WTC11 (cell line): ENCODE data around the gene BICC1.

ENCODE experiments used
- ATF1 ChIP-seq: sonication (generic); formaldehyde crosslinking; IDR thresholded peaks from 2 replicates; pipeline ENCODE4 v1.8.1; 2023; ENCODE audit warnings: mild to moderate bottlenecking, moderate library complexity, missing genetic modification reagents
- EMX1 ChIP-seq: fragments of 250-450 bp; sonication (Bioruptor Pico); IDR thresholded peaks from 2 replicates; pipeline ENCODE4 v1.8.0; 2021; ENCODE audit warnings: mild to moderate bottlenecking
- SMAD4 ChIP-seq: sonication (generic); formaldehyde crosslinking; IDR thresholded peaks from 2 replicates; pipeline ENCODE4 v1.8.0; 2022; ENCODE audit warnings: mild to moderate bottlenecking, missing genetic modification reagents
- ZNF416 ChIP-seq: fragments of 250-450 bp; sonication (Bioruptor Pico); IDR thresholded peaks from 2 replicates; pipeline ENCODE4 v1.9.0; 2021; ENCODE audit warnings: mild to moderate bottlenecking, inconsistent platforms
- TF ChIP-seq, protein P1 (sequence below): sonication (generic); formaldehyde crosslinking; IDR thresholded peaks from 2 replicates; pipeline ENCODE4 v1.8.1; 2022; ENCODE audit warnings: mild to moderate bottlenecking, missing genetic modification reagents, moderate library complexity, borderline replicate concordance
- TF ChIP-seq, protein P2 (sequence below): fragments of 200-600 bp; IDR thresholded peaks from 2 replicates; pipeline ENCODE4 v1.8.0; 2022; ENCODE audit warnings: antibody characterized with exemption
- TF ChIP-seq, protein P3 (sequence below): sonication (generic); formaldehyde crosslinking; IDR thresholded peaks from 2 replicates; pipeline ENCODE4 v1.8.1; 2023; ENCODE audit warnings: mild to moderate bottlenecking, moderate library complexity, missing genetic modification reagents

- TF ChIP-seq, protein P1, sequence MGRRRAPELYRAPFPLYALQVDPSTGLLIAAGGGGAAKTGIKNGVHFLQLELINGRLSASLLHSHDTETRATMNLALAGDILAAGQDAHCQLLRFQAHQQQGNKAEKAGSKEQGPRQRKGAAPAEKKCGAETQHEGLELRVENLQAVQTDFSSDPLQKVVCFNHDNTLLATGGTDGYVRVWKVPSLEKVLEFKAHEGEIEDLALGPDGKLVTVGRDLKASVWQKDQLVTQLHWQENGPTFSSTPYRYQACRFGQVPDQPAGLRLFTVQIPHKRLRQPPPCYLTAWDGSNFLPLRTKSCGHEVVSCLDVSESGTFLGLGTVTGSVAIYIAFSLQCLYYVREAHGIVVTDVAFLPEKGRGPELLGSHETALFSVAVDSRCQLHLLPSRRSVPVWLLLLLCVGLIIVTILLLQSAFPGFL (CRISPR knock-in tag) = no peak
- TF ChIP-seq, protein P2, sequence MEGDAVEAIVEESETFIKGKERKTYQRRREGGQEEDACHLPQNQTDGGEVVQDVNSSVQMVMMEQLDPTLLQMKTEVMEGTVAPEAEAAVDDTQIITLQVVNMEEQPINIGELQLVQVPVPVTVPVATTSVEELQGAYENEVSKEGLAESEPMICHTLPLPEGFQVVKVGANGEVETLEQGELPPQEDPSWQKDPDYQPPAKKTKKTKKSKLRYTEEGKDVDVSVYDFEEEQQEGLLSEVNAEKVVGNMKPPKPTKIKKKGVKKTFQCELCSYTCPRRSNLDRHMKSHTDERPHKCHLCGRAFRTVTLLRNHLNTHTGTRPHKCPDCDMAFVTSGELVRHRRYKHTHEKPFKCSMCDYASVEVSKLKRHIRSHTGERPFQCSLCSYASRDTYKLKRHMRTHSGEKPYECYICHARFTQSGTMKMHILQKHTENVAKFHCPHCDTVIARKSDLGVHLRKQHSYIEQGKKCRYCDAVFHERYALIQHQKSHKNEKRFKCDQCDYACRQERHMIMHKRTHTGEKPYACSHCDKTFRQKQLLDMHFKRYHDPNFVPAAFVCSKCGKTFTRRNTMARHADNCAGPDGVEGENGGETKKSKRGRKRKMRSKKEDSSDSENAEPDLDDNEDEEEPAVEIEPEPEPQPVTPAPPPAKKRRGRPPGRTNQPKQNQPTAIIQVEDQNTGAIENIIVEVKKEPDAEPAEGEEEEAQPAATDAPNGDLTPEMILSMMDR = no peak
- TF ChIP-seq SMAD4 (CRISPR knock-in tag) (no peak), EMX1 (no peak), ATF1 (no peak), ZNF416 (no peak)
- TF ChIP-seq, protein P3, sequence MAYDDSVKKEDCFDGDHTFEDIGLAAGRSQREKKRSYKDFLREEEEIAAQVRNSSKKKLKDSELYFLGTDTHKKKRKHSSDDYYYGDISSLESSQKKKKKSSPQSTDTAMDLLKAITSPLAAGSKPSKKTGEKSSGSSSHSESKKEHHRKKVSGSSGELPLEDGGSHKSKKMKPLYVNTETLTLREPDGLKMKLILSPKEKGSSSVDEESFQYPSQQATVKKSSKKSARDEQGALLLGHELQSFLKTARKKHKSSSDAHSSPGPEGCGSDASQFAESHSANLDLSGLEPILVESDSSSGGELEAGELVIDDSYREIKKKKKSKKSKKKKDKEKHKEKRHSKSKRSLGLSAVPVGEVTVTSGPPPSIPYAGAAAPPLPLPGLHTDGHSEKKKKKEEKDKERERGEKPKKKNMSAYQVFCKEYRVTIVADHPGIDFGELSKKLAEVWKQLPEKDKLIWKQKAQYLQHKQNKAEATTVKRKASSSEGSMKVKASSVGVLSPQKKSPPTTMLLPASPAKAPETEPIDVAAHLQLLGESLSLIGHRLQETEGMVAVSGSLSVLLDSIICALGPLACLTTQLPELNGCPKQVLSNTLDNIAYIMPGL = no peak
Observed at GRCh38 chr10:58665361-58665760, 152.7 kb downstream of the BICC1 start.
